Ovary (tissue), 3 donors: Measurements from ENCODE around the gene SPATA18.

Experiments
- POLR2A ChIP-seq: fragments of 450-650 bp; IDR thresholded peaks from one replicate; pipeline ENCODE4 v1.6.1; 2017; ENCODE audit warnings: antibody characterized with exemption, mild to moderate bottlenecking, moderate library complexity
- TF ChIP-seq, protein P1 (sequence below), 3 donors: fragments of 450-650 bp in 2 of 3; fragments of 200-600 bp in 1 of 3; IDR thresholded peaks; one replicate each; pipeline versions ENCODE4 v1.5.1 to v1.8.0; 2016 to 2022; ENCODE audit warnings: antibody characterized with exemption in 3 of 3, mild to moderate bottlenecking in 1 of 3
- donor health status: DM: no; HTN: no; CAD: no.

DNA sequence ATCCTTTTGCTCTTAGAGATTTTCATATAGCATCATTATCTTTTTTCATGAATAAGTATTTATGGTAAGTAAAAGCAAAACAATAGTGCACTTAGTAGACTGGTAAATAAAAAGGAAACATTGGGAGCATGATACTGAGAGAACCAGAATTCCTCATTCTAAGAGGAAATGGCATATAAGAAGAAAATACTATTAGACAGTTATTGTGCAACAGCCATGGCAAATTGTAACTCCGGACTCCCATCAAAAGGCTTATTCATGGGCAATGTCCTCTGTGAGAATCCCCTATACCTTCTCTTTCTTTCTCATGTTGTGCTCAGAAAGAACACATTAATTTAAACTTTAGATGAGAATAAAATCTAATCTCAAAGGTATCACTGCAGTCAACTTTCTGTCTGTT is 42.4 kb downstream of the SPATA18 start:
- TF ChIP-seq, protein P1, sequence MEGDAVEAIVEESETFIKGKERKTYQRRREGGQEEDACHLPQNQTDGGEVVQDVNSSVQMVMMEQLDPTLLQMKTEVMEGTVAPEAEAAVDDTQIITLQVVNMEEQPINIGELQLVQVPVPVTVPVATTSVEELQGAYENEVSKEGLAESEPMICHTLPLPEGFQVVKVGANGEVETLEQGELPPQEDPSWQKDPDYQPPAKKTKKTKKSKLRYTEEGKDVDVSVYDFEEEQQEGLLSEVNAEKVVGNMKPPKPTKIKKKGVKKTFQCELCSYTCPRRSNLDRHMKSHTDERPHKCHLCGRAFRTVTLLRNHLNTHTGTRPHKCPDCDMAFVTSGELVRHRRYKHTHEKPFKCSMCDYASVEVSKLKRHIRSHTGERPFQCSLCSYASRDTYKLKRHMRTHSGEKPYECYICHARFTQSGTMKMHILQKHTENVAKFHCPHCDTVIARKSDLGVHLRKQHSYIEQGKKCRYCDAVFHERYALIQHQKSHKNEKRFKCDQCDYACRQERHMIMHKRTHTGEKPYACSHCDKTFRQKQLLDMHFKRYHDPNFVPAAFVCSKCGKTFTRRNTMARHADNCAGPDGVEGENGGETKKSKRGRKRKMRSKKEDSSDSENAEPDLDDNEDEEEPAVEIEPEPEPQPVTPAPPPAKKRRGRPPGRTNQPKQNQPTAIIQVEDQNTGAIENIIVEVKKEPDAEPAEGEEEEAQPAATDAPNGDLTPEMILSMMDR (IDR thresholded peaks at IDR 0.05) = no peak
- TF ChIP-seq POLR2A = no peak
